ENCODE measurements around the gene CHCHD4.

CHCHD4 gene

DNA sequence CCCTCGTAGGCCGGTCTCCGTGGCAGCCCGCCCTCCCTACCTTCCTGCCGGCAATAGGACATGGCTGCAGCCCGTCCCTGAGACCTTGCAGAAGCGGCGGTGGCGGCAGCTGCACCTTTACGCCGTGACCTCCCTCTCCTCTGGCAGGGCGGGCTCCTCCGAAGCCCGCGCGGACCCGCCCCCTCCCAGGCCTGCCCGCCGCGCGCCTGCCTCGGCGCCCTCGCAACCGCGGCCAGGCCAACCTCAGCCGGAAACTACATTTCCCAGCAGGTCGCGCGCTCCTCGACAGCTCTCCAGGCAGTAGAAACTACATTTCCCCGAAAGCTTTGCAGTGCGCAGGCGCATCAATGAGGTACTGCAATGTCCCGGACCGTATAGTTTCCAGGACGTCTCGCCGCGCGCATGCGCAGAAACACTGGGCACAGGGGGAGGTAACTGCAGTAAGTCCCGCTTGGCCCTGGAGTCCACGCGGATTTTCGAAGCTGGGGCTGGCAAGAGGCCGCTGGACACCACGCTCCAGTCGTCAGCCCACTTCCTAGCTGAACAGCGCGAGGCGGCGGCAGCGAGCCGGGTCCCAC is at the start of gene CHCHD4, which contains the start of gene TMEM43:
CHCHD4 (minus strand) TSS at position 256 of the 578 bp plus-strand sequence; CDS start at position 62, 194 bp downstream.
TMEM43 (plus strand) TSS at position 438 of the 578 bp plus-strand sequence. CDS start 142 bp downstream, outside the sequence.
- peak; percentile 95 for DNase-seq

DNA sequence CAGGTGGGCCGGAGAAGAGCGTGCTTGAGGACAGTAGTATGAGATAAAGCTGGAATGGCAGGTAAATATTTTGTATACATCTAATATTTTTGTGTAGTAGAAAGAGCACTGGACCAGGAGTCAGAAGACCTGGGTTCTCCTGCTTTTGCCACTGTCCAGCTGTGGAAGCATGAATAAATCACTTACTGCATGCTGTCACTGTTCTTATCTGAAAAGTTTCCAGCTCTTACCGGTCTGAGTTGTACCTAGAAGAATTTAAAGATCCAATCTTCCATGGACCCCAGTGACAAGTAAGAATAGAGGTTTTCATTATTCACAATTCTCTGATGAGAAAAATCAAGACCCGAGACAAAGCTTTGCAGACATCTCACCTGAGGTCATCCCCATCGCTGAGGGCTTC is 47.8 kb upstream of the CHCHD4 start:
- no peak for DNase-seq

DNA sequence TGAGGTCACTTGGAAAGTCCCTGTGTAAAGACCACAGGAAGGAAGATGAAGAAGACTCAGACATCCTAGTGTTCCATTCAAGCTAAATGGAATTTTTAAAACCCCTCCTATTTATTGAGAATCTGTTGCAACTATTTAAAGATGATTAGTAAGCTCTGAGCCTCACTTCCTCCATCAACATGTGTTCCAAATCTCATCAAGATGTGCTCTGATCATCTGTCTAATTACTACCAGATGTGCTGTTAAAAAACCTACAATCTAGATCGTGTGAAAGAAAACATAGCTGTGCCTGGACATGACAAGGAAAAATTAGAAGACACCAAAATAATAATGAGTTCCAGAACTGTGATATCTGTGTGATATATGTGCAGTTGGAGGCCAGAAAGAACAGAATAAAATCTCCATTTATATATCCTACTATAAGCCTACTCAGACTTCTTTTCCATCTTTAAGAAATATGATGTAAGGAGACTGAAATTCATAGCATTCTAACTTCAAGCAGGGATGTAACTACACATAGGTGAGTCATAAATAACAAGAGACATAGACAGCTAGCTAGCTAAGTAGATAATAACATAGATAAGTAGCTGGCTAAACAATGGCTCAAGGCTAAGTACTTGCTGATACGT is 46.0 kb upstream of the CHCHD4 start:
- no peak for DNase-seq

DNA sequence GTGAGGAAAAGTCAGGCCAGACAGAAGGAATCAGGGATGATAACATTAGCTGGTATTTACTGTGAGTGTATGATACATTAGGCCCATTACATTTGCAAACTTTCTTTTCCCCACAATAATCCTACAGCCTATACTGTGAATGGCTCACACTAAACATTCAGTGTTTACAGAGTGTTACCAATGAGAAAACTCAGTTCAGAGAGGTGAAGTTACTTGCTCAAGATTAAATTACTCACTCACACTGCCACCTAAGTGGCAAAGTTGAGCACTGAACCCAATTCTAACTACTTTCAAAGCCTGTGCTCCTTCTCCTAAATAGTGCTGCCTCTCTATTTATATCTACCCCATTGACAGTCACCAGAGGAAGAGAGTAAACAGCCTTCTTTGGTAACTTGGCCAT is 45.2 kb upstream of the CHCHD4 start:
- DNase-seq: no peak

DNA sequence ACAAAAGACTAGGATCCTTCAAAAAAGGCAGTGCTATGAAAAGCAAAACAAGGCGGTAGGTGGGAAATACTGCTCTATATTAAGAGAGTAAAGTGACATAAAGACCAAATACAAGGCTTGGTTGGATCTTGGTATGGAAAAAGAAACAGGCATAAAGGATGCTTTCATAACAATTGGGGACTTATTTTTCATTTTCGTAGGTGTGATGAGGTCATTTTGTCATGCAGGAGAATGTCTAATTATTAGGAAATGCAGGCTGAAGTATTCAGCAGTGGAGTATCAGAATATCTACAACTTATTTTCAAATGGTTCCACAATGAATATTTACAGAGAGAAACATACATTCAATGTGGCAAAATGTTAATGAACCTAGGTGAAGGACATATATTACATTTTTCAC is 44.8 kb upstream of the CHCHD4 start:
- DNase-seq: no peak

DNA sequence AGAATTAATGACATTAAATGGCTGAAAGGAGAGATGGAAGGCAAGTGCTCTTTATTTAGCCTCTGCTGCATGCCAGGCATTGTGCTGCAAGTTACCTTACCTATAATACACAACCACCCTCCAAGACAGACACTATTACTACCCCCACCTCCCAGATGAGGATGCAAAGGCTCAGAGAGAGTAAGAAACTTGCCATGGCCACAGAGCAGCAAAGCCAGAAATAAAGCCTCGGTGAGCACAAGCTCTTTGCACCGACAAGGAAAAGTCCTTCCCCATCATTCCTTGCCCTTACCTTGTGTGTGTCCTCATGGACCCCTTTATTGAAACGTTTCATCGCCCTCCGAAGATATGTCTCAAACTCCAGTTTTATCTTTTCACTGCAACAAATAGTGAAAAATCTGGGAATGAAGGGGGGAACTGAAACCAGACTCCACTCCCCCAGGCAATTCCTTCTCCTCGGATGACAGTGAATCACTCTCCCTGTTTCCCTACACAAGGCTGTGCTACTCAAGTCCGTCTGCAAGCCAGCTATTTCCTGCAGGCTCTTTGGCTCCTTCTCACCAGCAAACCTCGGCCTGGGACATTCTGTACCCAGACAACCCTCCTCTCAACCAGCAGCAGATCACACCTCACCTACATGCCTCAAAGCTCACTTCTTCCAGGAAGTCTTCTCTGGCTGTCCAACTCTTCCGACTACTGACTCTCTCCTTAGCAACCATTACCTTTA is 42.4 kb upstream of the CHCHD4 start:
- no peak for DNase-seq

DNA sequence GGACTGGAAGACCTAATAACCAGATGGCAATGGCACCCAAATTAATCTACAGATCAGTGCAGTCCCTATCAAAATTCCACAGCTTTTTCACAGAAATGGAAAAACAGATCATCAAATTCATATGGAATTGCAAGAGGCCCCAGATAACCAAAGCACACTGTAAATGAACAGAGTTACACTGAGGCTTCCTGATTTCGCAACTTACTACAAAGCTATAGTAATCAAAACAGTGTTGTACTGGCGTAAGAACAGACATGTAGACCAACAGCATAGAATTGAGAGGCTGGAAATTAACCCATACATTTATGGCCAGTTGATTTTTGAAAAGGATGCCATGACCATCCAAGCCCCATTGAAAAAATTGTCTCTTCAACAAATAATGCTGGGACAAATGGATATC is 37.5 kb upstream of the CHCHD4 start:
- DNase-seq: no peak

DNA sequence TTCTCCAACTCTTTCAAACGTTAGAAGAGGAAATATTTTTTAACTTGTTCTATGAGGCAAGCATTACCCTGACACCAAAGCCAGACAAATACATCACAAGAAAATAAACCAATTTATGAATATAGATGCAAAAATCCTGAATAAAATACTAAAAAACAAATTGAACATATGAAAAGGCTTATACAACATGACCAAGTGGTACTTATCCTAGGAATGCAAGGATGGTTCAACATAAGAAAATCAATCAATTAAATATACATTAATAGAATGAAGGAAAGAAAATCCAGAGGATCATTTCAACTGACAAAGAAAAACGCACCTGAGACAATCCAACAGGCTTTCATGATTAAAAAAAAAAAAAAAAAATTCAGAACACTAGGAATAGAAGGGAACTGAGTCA is 36.6 kb upstream of the CHCHD4 start:
- DNase-seq: no peak

DNA sequence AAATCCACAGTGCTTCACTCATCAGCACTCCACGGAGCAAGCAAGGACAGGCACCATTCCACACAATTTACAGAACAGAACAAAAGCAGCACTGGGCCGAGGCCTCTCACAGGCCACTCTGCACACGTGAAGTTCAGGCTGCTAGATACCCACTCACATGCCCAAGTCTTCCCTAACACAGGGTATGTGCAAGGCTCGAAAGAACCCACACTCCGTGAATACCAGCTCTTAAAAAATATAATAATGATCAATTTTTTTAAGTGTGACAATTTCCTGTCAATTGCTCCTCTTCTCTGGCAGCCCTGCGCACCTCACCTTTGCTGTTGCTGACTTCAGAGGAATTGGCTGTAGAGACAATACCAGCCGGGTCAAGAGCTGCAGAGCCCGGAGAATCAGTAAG is 34.8 kb upstream of the CHCHD4 start:
- DNase-seq: no peak

DNA sequence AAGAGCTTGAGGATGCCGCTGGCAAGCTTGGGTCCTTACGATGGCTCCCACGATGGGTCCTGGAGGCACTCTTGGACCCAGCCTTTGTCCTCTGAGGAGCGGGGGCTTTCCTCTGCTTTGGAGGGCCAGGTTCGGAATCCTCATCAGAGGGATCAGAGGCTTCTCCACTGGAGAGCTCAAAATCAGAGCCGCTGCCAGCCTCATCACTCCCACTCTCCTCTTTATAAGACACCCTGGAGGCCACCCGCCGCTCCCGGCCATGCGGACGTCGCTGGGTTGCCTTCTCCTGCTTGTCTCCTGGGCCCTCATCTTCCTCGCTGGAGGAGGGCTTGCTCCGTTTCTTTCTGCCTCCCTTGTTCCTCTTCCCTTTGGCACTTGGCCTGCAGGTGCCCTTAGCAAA is 33.7 kb upstream of the CHCHD4 start:
- no peak for DNase-seq

DNA sequence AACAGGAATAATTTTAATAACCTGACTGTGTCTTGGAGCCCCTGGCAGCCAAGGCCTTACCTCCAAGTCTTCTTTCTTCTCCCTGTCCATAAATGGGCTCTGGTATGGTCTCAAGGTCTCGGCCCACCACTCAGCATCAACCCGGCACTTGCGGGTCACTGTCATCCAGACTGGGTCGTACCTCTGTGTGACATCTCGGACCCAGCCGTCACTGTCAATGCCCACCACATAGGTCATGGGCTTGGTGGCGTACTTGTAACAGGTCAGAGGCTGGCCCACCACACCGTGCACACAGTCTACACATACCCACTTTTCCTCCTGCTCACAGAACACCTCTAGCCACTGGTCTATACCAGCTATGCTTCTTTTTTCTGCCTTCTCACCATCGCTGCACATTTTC is 33.3 kb upstream of the CHCHD4 start:
- DNase-seq: no peak

DNA sequence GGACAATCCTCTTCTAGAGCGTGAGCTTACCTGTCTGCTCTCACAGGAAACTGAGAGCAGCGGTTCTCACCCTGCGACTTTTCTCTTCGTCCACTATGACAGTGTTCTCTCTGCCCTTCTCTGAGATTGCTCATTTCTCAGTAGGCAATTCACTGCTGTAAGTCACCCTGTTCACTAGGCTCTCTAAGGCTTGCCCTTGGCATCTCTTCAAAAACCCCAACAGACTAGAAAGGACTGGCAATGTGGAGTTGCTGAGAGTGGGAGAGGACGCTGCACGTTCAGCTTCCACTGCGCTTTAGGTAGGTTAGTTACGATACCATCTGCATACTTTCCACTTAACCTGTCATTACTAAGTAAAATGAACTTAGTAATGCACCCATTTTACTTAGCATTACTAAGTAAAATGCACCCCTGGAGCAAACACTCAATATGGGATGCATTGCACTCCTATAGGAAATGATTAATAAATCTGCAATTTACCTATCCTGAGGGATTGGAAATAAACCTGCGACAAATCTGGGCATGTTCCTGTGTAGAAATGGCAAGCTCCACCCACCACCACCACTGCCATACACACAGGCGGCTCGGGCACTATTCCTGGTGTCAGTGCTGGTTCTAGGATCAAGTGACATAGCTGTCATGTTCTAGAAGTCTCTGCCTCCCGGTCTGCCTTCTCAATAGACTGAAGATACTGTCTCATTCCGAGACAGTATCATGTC is 32.3 kb upstream of the CHCHD4 start:
- DNase-seq: no peak

DNA sequence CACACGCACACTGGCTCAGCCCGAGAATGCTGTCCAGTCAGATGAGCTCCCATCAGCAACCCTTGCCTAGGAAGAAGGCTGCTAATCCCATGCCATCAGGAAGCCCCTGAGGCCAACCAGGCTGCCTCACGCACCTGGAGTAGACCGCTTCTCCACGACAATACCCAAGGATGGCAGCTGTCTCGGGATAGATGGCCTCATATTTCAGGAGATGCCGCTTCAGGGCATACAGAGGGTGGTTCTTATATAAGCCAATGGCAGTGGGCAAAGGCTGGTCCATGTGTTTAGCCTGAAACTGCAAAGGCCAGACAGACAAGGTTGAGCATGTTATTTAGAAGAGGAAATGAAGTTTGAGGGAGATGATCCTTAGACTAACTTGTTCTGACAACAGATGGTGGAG is 31.5 kb upstream of the CHCHD4 start:
- DNase-seq: no peak

DNA sequence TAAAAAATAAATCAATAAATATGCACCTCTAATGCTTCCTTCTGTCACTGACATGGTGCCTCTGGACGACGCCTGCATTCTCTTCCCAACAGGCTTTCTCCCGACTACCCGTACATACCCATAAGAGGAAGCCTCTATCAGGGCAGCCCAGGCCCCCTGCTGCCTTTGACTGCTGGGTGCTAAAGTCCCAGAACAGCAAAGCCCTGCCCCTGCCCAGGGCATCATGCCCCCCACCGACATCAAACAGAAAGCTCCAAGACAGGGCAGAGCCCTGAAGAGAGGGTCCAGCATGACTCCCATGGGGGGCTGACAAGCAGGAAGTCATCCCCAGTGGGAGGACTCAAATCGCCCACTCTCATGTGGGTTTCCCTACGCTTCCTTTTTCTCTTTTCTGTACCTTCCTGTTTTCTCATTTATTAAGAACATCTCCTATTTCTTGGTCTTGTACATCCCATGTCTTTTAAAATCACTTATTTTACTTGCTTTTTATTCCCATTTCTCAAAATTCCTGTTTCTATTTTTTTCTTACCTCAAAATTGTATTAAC is 30.3 kb upstream of the CHCHD4 start:
- no peak for DNase-seq

DNA sequence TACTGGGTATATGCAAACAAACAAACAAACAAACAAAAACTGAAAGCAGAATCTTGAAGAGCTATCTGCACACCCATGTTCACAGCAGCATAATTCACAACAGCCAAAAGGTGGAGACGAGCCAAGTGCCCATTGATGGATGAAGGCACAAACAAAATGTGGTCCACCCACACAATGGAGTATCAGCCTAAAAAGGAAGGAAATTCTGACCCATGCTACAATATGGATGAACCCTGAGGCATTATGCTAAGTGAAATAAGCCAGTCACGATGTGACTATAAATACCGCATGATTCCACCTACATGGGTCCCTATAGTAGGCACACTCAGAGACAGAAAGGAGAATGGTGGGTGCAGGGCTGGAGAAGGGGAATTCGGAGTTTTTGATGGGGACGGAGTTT is 29.6 kb upstream of the CHCHD4 start:
- DNase-seq: no peak

DNA sequence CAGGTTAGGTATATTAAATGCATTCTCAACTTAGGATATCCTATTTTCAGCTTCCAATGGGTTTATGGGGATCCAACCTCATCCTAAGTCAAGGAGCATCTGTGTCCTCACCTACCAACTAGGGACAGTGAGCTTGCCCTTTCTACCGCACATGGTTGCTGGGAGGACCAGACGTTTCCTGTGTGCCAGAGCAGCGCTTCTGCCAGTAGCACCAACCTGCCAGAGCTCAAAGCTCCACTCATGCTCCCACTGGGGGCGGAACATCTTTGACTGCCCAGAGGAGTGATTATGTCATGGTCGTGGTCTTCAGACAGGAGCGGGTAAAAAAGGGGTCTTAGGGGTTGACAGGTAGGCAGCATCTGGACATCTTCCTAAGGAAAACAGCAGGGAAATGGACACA is 29.0 kb upstream of the CHCHD4 start:
- DNase-seq: no peak

DNA sequence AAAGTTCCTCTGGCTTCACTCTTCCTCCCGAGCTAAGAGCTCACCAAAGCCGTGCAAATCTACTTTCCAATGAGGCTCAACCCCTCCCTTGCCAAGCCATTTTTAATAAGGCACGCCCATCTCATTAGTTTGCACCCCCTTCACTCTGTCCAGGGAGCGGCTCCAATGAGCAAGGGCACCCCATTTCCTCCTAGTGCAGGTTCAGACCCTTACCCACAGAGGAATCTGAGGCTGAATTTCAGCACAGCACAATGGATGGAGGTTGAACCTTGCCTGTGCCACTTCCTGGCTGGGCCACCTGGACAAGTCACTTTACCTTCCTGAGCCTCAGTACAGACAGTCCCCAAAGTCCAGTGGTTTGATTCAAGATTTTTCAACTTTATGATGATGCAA is 28.3 kb upstream of the CHCHD4 start:
- no peak for DNase-seq

DNA sequence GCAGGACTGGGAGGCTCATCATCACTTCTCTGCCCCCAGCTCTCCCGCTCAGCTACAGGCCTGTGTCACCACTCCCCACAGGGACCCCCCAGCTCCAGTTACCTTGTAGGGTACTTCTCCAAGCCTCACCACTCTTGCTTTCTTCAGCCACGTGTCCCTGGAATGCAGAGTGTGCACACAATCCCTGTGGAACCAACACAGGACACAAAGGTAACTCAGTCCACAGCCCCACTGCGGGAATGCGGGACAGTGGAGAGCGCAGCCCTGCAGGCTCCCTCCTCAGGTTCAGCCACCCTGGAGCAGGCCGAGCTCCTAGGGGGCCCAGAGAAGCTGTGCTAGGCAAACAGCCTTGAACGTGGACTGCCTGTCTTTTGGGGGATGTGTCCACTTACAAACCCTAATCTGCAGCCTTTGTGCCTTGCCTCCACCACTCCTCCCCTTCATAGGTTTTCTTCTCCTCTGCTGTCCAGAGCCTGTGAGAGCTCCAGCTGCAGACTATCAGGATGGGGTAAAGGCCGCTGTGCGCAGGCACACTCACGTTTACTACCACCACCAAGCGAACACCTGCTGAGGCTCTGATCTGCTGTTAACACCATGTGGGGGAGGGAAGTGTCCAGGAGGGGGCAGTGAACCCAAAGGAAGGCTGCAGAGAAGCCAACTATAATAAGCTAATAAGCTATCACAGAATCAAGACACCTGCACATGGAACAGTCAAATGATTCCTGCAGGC is 27.7 kb upstream of the CHCHD4 start:
- DNase-seq: no peak

DNA sequence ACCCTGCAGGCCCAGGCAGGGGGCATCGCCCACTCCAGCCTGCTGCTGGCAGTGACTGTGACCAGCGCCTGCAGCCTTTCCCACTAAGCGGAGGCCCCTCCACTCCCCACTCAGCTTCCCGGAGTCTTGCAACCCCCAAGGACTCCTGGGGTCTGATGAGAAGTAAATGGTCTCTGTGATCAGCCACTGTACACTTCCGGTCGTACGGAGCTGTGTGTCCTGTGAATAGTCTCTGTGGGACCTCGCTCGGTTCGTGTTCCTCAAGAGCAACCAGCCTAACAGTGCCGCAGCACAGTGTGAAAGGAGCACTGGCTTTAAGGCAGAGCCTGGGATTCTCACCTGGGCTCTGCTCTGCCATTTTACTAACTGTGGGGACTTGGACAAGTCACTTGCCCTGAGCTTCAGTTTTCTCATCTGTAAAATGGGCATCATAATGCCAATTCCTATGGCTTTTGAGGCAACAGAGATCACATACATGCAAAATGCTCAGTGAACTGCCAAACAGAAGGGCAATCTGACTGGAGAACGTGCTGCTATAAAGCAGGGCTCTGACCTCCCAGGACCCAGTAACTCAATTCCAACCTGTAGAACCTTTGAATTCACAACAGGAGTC is 26.9 kb upstream of the CHCHD4 start:
- no peak for DNase-seq

DNA sequence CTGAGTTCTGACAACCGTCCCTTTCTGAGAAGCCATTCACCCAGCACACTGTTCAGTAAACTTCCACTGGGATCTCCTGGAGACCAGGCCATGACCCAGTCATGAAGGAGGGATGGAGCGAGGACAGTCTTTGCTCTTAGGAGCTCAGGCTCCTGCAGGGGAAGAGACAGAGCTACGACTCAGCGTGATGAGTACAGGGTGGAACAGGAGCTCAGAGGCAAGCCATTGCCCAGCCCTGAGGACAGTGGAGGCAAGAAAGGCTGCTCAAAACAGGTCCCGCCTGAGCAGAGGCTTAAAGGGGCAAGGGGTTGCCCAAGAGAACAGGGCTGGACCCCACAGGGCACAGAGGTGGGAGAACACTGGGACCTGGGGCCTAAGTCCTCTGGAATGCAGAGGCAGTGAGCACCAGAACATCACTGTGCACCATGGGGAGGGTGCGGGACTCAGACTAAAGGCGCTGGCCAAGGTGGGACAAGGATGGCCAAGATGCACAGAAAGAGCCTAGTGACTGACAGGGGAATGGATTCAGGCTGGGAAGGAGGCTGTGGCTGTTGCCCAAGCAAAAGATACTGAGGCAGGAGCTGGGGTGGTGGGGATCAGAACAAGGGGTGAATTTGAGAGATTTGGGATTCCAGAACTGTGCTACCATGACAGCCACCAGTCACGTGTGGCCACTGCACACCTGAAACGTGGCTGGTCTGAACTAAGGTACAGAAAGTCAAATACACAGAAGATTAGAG is 26.0 kb upstream of the CHCHD4 start:
- no peak for DNase-seq

DNA sequence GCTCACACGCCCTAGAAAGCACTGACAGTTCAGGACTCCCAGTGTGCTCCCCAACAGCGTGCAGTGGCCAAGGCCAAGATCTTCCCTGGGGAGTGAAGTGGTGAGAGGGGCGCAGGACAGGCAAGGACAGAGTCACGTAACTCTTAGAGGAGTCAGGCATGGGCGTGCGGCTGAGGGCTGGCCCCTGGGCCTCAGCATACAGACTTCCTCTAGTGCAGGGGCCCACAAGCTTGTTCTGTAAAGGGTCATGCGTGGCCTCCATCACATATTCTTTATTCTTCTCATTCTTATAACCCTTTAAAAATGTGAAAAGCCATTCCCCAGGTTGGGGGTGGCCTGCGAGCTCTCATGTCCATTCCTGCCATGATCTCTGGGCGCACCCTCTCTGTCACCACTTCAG is 25.4 kb upstream of the CHCHD4 start:
- DNase-seq: no peak

Data from activated T-cell treated with anti-CD3 and anti-CD28 coated beads for 4 hours (primary cell).